Breast epithelium (tissue), 3 donors: Measurements from ENCODE around the gene TCEAL7.

Source experiments
- POLR2A ChIP-seq: fragments of 450-650 bp; IDR thresholded peaks from one replicate; pipeline ENCODE4 v1.6.1; 2016; ENCODE audit warnings: antibody characterized with exemption, mild to moderate bottlenecking, moderate library complexity
- POLR2AphosphoS5 ChIP-seq, 3 donors: sonication (generic); formaldehyde crosslinking; IDR thresholded peaks; one replicate each; pipeline ENCODE4 v1.6.1; 2017; ENCODE audit warnings: antibody characterized with exemption in 3 of 3
- TF ChIP-seq, protein P1 (sequence below), 3 donors: fragments of 450-650 bp; IDR thresholded peaks; one replicate each; pipeline ENCODE4 v1.5.1; 2016 to 2017; ENCODE audit warnings: antibody characterized with exemption in 3 of 3, mild to moderate bottlenecking in 3 of 3, moderate library complexity in 3 of 3

DNA sequence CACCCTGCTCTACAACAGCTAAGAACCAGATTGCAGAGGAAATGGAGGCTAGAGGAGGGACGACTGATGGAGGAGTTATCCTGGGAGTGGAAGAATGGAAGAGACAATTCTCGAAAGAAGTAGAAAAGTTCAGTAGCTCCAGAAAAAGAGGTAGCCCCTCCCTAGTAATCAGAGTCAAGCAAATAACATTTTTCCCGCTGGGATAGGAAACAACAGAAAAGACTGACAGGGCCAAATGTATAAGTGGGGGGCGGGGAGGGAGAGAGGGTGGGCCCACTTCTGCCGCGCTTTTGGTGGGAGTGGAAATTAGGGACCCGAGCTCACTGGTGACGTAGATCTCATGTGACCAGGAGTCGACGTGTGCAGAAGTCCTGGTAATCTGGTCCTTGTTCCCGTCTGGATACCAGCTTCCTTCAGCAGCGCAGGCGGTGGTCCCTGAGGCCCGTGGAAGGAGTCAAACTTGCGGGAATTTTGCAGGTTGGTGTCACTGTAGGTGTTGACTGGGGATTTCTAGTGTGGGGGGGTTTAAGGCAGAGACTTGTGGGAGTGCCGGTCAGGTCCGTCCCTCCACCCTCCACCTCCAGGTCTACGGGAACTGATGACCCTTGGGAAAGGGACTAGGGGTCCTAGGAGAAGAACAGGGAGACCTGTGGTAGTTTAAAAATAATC lies 26.2 kb downstream of the TCEAL7 start, which contains the start of gene TCEAL9:
- TF ChIP-seq, protein P1, sequence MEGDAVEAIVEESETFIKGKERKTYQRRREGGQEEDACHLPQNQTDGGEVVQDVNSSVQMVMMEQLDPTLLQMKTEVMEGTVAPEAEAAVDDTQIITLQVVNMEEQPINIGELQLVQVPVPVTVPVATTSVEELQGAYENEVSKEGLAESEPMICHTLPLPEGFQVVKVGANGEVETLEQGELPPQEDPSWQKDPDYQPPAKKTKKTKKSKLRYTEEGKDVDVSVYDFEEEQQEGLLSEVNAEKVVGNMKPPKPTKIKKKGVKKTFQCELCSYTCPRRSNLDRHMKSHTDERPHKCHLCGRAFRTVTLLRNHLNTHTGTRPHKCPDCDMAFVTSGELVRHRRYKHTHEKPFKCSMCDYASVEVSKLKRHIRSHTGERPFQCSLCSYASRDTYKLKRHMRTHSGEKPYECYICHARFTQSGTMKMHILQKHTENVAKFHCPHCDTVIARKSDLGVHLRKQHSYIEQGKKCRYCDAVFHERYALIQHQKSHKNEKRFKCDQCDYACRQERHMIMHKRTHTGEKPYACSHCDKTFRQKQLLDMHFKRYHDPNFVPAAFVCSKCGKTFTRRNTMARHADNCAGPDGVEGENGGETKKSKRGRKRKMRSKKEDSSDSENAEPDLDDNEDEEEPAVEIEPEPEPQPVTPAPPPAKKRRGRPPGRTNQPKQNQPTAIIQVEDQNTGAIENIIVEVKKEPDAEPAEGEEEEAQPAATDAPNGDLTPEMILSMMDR (IDR thresholded peaks at IDR 0.05): no peak
- TF ChIP-seq POLR2A (peak; percentile 71), POLR2AphosphoS5 (IDR thresholded peaks at IDR 0.05) (peak; percentile 58 to 91 (median 80))
